ENCODE data around the gene ANKRD40CL.
A peak's percentile ranks its signal among the peaks of the same experiment; 100 is the strongest.

ANKRD40CL gene

DNA sequence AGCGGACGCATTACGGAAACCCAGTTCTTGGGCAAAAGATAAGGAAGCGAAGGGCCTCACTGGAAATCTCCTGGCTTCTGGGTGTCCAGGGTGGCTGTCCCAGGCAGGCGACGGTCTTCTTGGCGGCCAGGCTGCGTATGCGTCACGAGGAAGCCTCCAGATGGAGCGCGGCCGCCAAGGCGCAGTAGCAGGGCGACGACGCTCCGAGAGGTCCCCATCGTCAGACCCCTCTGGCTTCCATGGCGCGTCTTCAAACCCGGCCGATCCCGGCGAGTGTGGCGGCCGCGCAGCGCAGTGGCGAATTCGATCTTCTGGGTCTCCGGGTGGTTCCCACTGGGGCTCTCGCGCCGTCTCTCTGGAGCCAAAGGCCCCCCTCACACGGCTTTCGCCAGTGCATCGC, 13.8 kb upstream of the ANKRD40CL start:
- no peak overlapping the region for H3K4me3 ChIP-seq (ENCODE audit: low read length, poor library complexity, severe bottlenecking)
- no peaks in the 10 kb centered on the region for H3K9me3 ChIP-seq (ENCODE audit: insufficient read depth, low read depth, low read length)
- H2AFZ ChIP-seq (ENCODE audit: low read length), result no peak overlapping the region
- no peaks in the 10 kb centered on the region for H3F3A ChIP-seq (ENCODE audit: low read depth)
- H3K36me3 ChIP-seq (ENCODE audit: insufficient read depth, low read length), result no peaks in the 10 kb centered on the region
- no peak overlapping the region for H3K4me2 ChIP-seq (ENCODE audit: low read depth, low read length, poor library complexity, severe bottlenecking)
- TF ChIP-seq EZH2phosphoT487 (IDR thresholded peaks at IDR 0.05; ENCODE audit: borderline replicate concordance), result no peak
- TF ChIP-seq, protein P1, sequence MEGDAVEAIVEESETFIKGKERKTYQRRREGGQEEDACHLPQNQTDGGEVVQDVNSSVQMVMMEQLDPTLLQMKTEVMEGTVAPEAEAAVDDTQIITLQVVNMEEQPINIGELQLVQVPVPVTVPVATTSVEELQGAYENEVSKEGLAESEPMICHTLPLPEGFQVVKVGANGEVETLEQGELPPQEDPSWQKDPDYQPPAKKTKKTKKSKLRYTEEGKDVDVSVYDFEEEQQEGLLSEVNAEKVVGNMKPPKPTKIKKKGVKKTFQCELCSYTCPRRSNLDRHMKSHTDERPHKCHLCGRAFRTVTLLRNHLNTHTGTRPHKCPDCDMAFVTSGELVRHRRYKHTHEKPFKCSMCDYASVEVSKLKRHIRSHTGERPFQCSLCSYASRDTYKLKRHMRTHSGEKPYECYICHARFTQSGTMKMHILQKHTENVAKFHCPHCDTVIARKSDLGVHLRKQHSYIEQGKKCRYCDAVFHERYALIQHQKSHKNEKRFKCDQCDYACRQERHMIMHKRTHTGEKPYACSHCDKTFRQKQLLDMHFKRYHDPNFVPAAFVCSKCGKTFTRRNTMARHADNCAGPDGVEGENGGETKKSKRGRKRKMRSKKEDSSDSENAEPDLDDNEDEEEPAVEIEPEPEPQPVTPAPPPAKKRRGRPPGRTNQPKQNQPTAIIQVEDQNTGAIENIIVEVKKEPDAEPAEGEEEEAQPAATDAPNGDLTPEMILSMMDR (conservative IDR thresholded peaks at IDR 0.05; ENCODE audit: low read length), result no peak
- H3K27me3 ChIP-seq (ENCODE audit: insufficient read depth, low read length, poor library complexity, severe bottlenecking), result peaks cover 19% of the 10 kb centered on the region
- peaks cover 3% of the 10 kb centered on the region for H3K4me1 ChIP-seq (ENCODE audit: insufficient read depth, low read length, poor library complexity, severe bottlenecking)
- H4K20me1 ChIP-seq (ENCODE audit: insufficient read depth, low read length, poor library complexity, severe bottlenecking), result peaks cover 3% of the 10 kb centered on the region
- H3K9ac ChIP-seq (ENCODE audit: low read depth, low read length, poor library complexity, severe bottlenecking), result no peak overlapping the region
- H3K9me2 ChIP-seq (replicated peaks; ENCODE audit: low read depth, low read length), result no peaks in the 10 kb centered on the region
- H3K79me2 ChIP-seq (ENCODE audit: insufficient read depth, low read length), result no peaks in the 10 kb centered on the region

DNA sequence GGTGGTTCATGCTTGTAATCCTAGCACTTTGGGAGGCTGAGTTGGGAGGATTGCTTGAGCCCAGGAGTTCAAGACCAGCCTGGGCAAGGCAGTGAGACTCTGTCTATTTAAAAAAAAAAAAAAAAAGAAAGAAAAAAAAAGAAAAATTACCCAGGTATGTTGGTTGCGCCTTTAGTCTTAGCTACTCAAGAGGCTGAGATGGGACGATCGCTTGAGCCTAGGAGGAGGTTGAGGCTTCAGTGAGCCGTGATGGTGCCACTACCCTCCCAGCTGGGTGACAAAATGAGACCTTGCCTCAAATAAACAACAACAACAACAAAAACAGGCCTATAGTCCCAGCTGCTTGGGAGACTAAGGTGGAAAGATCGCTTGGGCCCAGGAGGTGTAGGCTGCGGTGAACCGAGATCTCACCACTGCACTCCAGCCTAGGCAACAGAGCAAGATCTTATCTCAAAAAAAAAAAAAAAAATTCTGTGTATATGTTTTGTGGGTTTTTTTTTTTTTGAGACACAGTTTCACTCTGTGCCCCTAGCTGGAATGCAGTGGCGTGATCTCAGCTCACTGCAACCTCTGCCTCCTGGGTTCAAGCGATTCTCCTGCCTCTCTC, 12.5 kb upstream of the ANKRD40CL start:
- H3K4me3 ChIP-seq (ENCODE audit: low read length, poor library complexity, severe bottlenecking), result no peak overlapping the region
- no peaks in the 10 kb centered on the region for H3K79me2 ChIP-seq (ENCODE audit: insufficient read depth, low read length)
- no peaks in the 10 kb centered on the region for H3K9me3 ChIP-seq (ENCODE audit: insufficient read depth, low read depth, low read length)
- no peak overlapping the region for H3K9ac ChIP-seq (ENCODE audit: low read depth, low read length, poor library complexity, severe bottlenecking)
- H3K4me1 ChIP-seq (ENCODE audit: insufficient read depth, low read length, poor library complexity, severe bottlenecking), result peaks cover 3% of the 10 kb centered on the region
- peak overlapping the region; percentile 24 for H3K4me2 ChIP-seq (ENCODE audit: low read depth, low read length, poor library complexity, severe bottlenecking)
- H2AFZ ChIP-seq (ENCODE audit: low read length), result no peak overlapping the region
- TF ChIP-seq, protein P1 (conservative IDR thresholded peaks at IDR 0.05; ENCODE audit: low read length), result no peak
- TF ChIP-seq EZH2phosphoT487 (IDR thresholded peaks at IDR 0.05; ENCODE audit: borderline replicate concordance), result no peak
- no peaks in the 10 kb centered on the region for H3K9me2 ChIP-seq (replicated peaks; ENCODE audit: low read depth, low read length)
- no peaks in the 10 kb centered on the region for H3F3A ChIP-seq (ENCODE audit: low read depth)
- peaks cover 19% of the 10 kb centered on the region for H3K27me3 ChIP-seq (ENCODE audit: insufficient read depth, low read length, poor library complexity, severe bottlenecking)
- H4K20me1 ChIP-seq (ENCODE audit: insufficient read depth, low read length, poor library complexity, severe bottlenecking), result peaks cover 3% of the 10 kb centered on the region
- H3K36me3 ChIP-seq (ENCODE audit: insufficient read depth, low read length), result no peaks in the 10 kb centered on the region

DNA sequence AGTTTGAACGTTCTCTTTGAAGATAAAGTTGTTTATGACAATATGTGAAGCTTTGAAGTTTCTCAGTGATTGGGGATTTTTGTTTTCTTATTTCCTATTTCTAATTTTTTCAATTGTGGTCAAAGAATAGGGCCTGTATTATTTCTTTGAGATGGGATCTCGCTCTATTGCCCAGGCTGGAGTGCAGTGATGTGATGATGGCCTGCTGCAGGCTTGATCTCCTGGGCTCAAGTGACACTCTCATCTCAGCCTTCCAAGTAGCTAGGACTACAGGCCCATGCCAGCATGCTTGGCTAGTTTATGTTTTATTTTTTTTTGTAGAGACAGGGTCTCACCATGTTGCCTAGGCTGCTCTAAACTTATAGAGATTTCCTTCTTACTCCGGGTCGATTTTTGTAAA, 11.7 kb upstream of the ANKRD40CL start:
- Histone ChIP-seq H3K36me3 (ENCODE audit: insufficient read depth, low read length) (no peaks in the 10 kb centered on the region), H3K9me3 (ENCODE audit: insufficient read depth, low read depth, low read length) (no peaks in the 10 kb centered on the region), H2AFZ (ENCODE audit: low read length) (no peak overlapping the region), H4K20me1 (ENCODE audit: insufficient read depth, low read length, poor library complexity, severe bottlenecking) (peaks cover 3% of the 10 kb centered on the region), H3F3A (ENCODE audit: low read depth) (no peaks in the 10 kb centered on the region), H3K9me2 (replicated peaks; ENCODE audit: low read depth, low read length) (no peaks in the 10 kb centered on the region), H3K4me3 (ENCODE audit: low read length, poor library complexity, severe bottlenecking) (no peak overlapping the region), H3K9ac (ENCODE audit: low read depth, low read length, poor library complexity, severe bottlenecking) (no peak overlapping the region), H3K4me1 (ENCODE audit: insufficient read depth, low read length, poor library complexity, severe bottlenecking) (peaks cover 3% of the 10 kb centered on the region), H3K79me2 (ENCODE audit: insufficient read depth, low read length) (no peaks in the 10 kb centered on the region), H3K4me2 (ENCODE audit: low read depth, low read length, poor library complexity, severe bottlenecking) (no peak overlapping the region), H3K27me3 (ENCODE audit: insufficient read depth, low read length, poor library complexity, severe bottlenecking) (peaks cover 19% of the 10 kb centered on the region)
- TF ChIP-seq EZH2phosphoT487 (IDR thresholded peaks at IDR 0.05; ENCODE audit: borderline replicate concordance), result no peak
- TF ChIP-seq, protein P1 (conservative IDR thresholded peaks at IDR 0.05; ENCODE audit: low read length), result no peak
